ENCODE data around the gene SHC2.
A peak's percentile ranks its signal among the peaks of the same experiment; 100 is the strongest.
"Not testable (repeated sequence)": the region's sequence is repeated elsewhere in the genome, so short reads cannot be mapped to it uniquely, and the experiment has no call there.

SHC2 gene

DNA sequence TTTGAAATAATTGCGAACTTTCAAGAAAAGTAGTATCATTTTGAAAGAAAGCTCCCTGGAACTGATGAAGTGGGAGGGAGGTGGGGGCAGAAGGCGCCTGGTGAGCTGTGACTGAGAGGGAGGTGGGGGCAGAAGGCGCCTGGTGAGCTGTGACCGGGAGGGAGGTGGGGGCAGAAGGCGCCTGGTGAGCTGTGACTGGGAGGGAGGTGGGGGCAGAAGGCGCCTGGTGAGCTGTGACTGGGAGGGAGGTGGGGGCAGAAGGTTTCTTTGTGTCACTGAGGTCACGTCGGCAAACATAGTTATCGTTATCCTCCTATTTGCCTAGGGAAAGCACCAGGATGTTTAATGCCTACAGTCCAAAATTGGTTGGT lies 76.0 kb downstream of the SHC2 start:
- TF ChIP-seq, protein P1, sequence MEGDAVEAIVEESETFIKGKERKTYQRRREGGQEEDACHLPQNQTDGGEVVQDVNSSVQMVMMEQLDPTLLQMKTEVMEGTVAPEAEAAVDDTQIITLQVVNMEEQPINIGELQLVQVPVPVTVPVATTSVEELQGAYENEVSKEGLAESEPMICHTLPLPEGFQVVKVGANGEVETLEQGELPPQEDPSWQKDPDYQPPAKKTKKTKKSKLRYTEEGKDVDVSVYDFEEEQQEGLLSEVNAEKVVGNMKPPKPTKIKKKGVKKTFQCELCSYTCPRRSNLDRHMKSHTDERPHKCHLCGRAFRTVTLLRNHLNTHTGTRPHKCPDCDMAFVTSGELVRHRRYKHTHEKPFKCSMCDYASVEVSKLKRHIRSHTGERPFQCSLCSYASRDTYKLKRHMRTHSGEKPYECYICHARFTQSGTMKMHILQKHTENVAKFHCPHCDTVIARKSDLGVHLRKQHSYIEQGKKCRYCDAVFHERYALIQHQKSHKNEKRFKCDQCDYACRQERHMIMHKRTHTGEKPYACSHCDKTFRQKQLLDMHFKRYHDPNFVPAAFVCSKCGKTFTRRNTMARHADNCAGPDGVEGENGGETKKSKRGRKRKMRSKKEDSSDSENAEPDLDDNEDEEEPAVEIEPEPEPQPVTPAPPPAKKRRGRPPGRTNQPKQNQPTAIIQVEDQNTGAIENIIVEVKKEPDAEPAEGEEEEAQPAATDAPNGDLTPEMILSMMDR (IDR thresholded peaks at IDR 0.05; ENCODE audit: low read depth, low read length, missing control alignments), result no peak
- no peak overlapping the region for H3K4me3 ChIP-seq (replicated peaks; ENCODE audit: low read depth, low read length)
- DNase-seq (ENCODE audit: extremely low read depth, low read depth), result no peak

DNA sequence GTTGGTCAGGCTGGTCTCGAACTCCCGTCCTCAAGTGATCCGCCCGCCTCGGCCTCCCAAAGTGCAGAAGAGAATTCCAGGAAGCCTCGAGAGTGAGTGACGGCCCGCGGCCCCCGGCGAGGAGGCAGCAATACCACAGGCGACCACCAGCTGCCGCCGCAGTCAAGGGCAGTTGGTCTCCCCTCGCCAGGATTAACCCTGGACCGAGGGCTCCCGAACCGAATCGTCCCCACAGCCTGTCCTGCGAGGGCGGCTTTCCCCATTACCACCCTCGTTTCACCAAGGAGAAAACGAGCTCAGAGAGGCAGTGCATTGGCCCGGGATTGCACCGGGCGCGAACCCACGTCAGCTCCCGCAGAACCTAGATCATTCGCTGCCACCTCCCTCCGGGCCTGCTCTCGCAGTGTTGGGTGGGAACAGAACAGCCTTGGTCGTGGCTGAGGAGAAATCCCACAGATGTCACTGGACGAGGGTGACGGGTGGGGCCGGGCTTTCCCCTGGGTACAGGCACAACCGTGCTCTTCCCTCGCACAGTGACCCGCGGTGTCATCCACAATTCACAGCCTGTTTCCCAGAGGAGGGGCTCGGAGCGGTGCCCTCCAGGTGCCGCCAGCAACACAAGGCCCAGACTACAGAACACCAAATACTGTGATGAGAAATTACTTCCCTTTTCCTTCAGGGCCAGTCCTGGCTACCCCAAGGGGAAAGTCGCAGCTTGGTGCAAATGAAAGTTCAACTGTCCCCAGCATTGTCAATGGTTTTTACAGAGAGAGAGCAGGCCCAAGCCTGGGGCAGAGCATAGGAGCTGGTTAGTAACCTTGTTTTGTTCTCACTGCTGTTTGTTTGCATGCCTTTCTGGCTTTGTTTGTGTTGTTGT lies 76.7 kb downstream of the SHC2 start:
- no peak for DNase-seq (ENCODE audit: extremely low read depth, low read depth)
- TF ChIP-seq, protein P1 (IDR thresholded peaks at IDR 0.05; ENCODE audit: low read depth, low read length, missing control alignments), result peak; percentile 2
- no peak overlapping the region for H3K4me3 ChIP-seq (replicated peaks; ENCODE audit: low read depth, low read length)

DNA sequence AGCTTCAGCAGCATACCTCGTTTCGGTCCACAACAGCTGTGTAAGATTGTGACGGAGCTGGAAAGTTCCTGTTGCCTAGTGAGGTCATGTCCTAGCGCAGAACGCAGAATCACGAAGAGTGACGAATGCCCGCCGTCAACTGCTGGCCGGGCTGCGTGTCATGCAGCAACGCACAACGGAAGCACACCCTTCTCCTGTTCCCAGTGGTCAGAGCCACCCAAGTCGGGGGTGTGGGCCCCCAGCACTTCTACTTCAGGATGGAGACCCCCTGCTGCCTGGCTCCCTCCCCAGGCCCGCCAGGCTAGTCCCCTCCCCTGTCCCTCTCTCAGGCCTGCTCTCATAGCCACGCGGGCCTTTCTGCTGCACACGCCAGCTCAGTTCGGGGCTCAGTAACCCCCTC lies 77.8 kb downstream of the SHC2 start:
- DNase-seq (ENCODE audit: extremely low read depth, low read depth), result no peak
- no peak overlapping the region for H3K4me3 ChIP-seq (replicated peaks; ENCODE audit: low read depth, low read length)
- TF ChIP-seq, protein P1 (IDR thresholded peaks at IDR 0.05; ENCODE audit: low read depth, low read length, missing control alignments), result no peak

DNA sequence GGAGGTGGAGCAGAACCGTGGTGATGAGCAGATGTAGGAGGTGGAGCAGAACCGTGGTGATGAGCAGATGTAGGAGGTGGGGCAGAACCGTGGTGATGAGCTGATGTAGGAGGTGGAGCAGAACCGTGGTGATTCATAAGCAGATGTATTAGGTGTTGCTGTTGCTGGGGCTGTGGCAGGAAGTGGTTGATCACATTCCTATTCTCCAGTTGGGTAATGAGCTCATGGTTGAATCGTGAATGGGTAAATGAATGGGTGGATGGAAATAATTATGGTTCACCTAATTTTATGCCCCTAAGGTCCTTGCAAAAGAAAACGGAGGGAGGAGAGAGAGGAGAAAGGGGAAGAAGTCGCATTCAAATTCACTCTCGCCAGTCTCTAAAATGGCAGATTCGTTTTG lies 78.3 kb downstream of the SHC2 start:
- not testable (repeated sequence) for H3K4me3 ChIP-seq (replicated peaks; ENCODE audit: low read depth, low read length)
- DNase-seq (ENCODE audit: extremely low read depth, low read depth), result peak; percentile 98

DNA sequence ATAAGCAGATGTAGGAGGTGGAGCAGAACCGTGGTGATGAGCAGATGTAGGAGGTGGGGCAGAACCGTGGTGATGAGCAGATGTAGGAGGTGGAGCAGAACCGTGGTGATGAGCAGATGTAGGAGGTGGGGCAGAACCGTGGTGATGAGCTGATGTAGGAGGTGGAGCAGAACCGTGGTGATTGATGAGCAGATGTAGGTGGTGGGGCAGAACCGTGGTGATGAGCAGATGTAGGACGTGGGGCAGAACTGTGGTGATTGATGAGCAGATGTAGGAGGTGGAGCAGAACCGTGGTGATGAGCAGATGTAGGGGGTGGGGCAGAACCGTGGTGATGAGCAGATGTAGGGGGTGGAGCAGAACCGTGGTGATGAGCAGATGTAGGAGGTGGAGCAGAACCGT lies 78.9 kb downstream of the SHC2 start:
- not testable (repeated sequence) for H3K4me3 ChIP-seq (replicated peaks; ENCODE audit: low read depth, low read length); DNase-seq (ENCODE audit: extremely low read depth, low read depth)

DNA sequence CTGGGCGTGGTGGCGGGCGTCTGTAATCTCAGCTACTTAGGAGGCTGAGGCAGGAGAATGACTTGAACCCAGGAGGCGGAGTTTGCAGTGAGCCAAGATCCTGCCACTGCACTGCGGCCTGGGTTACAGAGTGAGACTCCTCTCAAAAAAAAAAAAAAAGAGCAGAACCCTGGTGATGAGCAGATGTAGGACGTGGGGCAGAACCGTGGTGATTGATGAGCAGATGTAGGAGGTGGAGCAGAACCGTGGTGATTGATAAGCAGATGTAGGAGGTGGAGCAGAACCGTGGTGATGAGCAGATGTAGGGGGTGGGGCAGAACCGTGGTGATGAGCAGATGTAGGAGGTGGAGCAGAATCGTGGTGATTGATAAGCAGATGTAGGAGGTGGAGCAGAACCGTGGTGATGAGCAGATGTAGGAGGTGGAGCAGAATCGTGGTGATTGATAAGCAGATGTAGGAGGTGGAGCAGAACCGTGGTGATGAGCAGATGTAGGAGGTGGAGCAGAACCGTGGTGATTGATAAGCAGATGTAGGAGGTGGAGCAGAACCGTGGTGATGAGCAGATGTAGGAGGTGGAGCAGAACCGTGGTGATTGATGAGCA lies 80.1 kb downstream of the SHC2 start:
- H3K4me3 ChIP-seq (replicated peaks; ENCODE audit: low read depth, low read length); DNase-seq (ENCODE audit: extremely low read depth, low read depth): not testable (repeated sequence)

DNA sequence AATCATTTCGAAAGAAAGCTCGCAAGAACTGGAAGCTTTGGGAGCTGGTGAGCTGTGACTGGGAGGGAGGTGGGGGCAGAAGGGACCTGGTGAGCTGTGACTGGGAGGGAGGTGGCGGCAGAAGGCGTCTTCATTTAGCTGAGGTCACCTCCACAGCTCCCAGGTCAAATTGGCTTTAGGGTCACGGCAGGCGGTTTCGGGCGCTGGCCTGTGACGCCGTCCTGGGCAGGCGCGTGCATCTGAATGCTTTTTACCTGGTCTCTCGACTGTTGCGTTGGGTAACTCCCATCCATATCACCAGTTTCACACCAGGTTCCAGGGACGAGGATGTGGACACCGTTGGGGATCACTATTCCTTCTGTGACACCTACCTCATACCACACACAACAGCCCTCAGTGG lies 81.0 kb downstream of the SHC2 start:
- TF ChIP-seq, protein P1 (IDR thresholded peaks at IDR 0.05; ENCODE audit: low read depth, low read length, missing control alignments), result no peak
- H3K4me3 ChIP-seq (replicated peaks; ENCODE audit: low read depth, low read length), result no peak overlapping the region
- no peak for DNase-seq (ENCODE audit: extremely low read depth, low read depth)

DNA sequence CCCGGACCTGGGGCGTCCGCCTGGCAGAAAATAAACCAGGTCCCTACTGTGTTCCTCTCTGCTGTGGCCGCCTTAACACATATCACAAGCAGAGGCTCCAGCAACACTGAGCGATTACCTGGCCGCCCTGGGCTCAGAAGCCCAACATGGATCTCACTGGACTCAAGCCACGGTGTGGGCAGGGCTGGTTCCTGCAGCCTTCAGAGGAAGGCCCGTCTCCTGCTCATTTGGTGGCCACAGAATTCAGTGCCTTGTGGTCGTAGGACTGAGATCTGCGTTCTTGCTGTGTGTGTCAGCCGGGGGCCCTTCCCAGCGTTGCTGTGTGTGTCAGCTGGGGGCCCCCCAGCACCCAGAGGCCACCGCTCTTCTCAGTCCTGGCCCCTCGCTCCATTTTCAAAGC lies 82.1 kb downstream of the SHC2 start:
- no peak overlapping the region for H3K4me3 ChIP-seq (replicated peaks; ENCODE audit: low read depth, low read length)
- no peak for DNase-seq (ENCODE audit: extremely low read depth, low read depth)
- TF ChIP-seq, protein P1 (IDR thresholded peaks at IDR 0.05; ENCODE audit: low read depth, low read length, missing control alignments), result no peak
